COR-L47 (cell line): Measurements from ENCODE around the gene RBM46.

ENCODE experiments used
- DNase-seq: peaks from one replicate; lab custom pipeline; 2025; lab: John Stamatoyannopoulos, UW

The RBM46 gene, protein sequence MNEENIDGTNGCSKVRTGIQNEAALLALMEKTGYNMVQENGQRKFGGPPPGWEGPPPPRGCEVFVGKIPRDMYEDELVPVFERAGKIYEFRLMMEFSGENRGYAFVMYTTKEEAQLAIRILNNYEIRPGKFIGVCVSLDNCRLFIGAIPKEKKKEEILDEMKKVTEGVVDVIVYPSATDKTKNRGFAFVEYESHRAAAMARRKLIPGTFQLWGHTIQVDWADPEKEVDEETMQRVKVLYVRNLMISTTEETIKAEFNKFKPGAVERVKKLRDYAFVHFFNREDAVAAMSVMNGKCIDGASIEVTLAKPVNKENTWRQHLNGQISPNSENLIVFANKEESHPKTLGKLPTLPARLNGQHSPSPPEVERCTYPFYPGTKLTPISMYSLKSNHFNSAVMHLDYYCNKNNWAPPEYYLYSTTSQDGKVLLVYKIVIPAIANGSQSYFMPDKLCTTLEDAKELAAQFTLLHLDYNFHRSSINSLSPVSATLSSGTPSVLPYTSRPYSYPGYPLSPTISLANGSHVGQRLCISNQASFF

DNA sequence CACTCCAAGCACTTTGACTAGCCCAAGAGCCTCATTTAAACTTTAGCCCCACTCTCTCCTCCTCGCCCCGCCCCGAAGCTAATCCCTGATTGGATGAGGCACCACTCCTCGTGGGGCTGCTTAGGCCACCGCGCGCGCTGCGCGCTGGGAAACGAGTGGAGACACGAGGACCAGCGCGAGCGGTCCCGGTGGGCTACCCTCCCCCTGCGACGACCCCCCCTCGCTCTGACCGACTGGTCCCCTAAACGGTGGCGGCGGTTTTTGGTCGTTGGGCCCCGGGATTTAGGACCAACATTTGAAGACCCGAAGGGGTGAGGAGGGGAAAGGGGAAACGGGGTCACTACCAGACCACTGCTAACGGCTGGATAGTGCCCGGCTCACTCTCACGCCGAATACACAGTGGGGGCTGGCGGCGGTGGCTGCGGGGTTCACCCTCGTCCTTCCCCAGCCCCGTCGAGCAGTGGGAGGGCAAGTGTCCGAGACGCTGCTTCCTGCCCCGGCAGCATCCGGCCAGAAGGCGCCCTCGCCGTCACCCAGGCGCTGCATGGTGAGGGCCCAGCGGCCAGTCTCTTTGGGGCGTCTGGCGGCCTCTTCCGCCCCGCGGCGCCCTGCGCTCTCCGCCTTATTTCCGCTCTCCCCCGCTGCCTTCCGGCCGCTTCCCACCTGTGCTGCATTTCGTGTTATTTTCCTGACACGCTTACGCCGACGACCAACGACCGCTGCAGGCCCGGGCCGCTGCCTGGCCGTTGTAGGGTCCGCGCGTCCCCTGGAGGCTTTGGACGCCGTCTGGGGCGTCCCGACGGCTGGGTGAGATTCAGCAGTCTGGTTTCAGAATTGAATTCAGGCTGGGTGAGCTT is at the start of gene RBM46:
Gene RBM46 (plus strand): TSS at position 147 of the 857 bp plus-strand sequence. CDS start 15,481 bp downstream, outside the sequence.
- no peak for DNase-seq

DNA sequence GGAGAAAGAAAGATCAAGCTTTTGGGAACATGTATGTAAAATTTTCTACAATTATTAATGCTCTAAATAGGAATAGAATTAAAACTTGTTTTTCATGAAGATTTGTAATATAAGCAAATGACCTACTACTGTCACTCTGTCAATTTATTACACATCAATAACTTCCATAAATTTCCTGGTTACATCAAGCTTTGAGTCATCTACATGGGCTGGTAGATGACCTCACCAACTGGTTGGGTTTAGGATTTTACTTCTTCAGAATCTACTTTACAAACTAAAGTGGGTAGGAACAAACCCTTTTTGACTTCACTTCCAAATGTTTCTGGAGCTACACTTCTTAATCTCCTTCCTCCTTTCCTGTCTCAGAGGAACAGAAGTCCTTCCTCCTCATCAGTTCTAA is 49.3 kb upstream of the RBM46 start:
- no peak for DNase-seq

- DNase-seq = no peak
These were observed 48.4 kb upstream of the RBM46 start for GRCh38 chr4:154732669-154733068.

GRCh38 chr4:154736770-154737169 is 44.3 kb upstream of the RBM46 start:
- DNase-seq = no peak

DNA sequence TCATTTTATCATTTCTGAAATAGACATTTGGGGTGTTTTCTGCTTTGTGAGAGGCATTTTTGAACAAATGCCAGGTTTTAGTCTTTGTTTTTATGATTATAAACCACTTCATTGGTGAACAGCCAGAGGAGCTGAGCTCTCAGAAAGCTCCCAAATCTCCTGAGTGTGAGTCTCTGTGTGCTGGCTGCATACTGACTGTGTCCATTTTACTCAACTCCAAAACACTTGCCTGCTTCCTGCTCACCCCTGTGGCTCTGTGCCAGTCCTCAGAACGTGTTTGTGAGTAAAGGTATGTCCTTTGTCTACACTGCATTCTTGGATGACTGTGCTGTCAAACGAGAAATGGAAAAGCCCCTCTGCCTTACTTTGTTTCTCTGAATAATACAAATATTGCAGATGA is 42.6 kb upstream of the RBM46 start:
- no peak for DNase-seq

GRCh38 chr4:154739111-154739510 is 42.0 kb upstream of the RBM46 start:
- no peak for DNase-seq

DNA sequence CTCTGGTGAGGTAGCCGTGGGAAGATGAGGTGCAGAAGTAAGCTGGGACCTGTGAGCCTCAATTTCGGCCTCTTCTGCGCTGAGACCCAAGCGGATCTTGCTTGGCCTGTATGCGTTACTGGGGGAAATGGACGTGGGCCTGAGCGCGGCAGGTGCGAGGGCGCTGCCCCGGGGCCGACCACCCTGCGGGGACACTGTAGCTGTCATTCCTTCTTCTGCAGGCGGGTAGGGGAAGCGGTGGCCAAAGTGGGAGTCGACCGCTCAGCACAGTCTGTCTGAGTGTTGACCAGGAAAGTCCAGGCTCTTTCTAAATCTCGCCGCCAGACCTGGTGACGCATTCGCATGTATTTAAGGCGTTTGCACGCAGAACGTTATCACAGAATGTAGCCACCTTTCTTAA is 40.6 kb upstream of the RBM46 start:
- DNase-seq = no peak

DNA sequence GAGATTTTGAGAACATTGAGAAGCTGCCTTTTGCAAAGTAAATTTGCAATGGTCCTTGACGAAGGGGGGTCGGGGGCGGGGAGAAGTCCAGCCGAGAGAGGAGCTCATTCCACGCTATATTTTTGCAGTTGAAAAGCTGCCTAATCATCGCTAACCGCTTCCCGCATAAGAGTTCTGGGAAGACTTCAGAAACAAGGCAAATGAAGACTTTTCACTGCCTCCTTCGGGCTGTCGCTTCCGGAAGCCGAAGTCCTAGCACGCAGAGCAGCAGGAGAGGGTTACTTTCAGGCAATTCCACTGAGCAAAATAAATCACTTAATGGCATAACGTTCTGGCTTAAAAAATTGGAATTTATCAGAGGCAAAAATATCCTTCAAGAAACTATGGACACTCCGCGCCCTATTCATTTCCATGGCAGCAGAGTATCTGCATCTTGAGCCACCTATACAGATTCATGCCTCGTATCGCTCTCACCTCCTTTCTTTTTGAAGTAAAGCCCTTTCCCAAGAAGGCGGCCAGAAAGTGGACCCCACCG is 39.9 kb upstream of the RBM46 start:
- DNase-seq = no peak

DNA sequence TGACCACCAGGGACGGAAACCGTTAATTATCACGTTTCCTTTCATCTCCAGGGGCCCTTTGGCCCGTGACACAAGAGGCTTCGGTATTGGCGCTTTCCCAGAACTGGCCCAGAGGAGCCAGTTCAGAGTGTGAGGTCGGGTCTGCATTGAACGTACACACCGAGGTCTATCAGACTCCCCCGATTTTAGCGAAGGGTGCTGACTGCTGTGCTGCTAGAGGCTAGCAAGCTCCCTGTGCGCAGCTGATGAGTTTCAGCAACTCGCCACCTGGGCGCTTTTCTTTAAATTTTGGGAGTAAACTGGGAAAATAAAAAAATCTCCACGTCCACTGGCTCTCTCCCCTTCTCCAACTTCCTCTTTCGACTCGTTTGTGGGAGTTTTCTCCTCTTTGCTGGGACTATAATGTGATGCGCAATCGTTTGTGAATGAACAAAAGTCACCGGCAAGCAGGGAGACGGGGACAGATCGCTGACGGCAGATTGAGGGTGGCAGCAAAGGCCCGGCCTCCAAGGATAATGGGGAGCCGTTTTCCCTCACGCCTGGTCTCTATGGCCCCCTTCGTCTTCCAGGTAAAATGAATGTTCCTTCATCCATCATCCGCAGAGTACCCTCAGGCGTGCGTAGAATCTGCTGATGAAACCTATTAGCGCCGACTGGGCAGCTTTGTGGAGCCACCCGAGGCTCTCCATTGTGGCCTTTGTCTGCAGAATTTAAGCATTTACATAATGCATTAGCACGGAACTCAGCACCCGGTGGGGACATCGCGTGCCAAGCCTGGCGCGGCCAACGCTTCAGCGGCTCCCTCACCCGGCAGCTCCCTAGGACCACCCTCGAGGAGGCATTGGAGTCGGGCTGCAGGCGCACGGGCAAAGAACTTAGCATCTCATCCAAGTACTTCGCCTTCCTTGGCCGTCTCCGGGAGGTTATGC is 38.9 kb upstream of the RBM46 start:
- DNase-seq = no peak

- no peak for DNase-seq
These were observed 37.3 kb upstream of the RBM46 start, which contains the start of gene LRAT for GRCh38 chr4:154743683-154744340. Gene LRAT, plus strand, starts transcription at chr4:154744000. Its CDS starts 327 bp downstream, at chr4:154744327.

- no peak for DNase-seq
These were observed 36.6 kb upstream of the RBM46 start for GRCh38 chr4:154744341-154744926.

DNA sequence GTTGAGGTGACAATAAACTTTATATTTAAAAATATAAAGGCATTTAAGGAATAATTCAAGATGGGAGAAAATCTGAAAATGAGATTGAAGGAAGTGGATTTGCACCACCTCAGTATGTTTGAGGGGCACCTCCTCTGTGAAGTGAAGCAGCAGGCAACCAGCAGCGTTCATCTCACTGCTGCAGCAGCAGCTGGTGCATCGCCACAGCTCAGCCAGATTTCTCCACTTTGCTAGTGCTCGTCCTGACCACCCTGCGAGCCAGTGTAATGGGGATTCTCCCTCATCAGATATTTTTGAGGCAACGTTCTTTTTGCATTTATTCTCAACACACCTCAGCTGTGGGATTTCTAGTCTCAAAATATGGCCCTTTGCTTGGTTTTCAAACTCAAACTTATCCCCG is 23.4 kb upstream of the RBM46 start:
- no peak for DNase-seq

- no peak for DNase-seq
These were observed 20.2 kb upstream of the RBM46 start for GRCh38 chr4:154760895-154761294.

DNA sequence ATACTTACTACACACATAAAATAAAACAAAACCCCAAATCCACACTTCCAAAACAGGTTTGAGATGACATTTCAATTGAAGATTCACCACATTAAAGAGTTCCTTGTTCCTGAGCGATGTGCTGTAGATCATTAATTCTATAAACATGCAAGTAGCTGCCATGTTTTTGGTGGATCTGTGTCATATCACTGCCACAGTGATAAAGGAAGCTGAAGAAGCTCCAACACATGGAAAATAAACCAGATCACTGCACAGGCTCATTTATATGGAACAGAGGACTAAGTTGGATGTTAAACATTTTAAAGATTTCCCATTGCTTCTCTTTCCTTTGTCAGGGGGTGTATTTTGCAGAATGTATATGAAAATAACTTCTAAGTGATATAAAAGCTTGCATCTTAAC is 2.8 kb upstream of the RBM46 start:
- no peak for DNase-seq

- DNase-seq = no peak
These were observed 1.6 kb upstream of the RBM46 start for GRCh38 chr4:154779362-154779947.

DNA sequence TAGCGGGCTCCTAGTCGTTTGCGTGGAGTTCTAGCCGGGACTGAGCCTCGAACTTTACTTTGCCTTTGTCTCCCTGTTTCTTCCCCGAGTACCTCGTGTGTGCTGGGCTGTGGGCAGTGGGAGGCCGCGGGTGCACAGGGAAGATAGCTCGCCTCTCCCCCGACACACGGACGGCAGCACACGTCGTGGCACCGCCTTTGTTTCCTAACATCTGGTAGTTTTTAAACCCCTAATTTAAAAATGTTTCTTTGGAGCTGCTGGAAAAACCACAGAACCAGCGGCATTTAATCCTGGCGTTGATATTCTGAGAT is 866 bp downstream of the RBM46 start:
- DNase-seq = no peak

GRCh38 chr4:154807042-154807630 is 26.1 kb downstream of the RBM46 start:
- DNase-seq = peak; percentile 57

DNA sequence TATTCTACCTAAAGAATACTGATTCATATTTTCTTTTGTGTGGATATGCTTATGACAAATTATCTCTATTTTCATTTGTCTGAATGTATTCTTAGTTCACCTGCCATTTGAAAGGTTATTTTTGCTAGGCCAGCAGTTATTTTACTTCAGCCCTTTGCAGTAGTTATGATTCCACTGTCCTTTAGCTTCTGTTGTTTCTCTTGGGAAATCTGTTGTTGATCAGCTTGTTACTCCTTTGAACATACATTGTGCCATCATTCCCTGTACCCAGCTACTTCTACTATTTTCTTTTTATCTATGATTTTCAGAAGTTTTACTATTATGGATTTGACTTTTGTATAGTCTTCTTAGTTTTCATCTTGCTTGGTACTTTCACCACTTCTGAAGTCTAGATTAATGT is 37.2 kb downstream of the RBM46 start:
- no peak for DNase-seq

- DNase-seq = no peak
These were observed 41.7 kb downstream of the RBM46 start for GRCh38 chr4:154822775-154823174.

DNA sequence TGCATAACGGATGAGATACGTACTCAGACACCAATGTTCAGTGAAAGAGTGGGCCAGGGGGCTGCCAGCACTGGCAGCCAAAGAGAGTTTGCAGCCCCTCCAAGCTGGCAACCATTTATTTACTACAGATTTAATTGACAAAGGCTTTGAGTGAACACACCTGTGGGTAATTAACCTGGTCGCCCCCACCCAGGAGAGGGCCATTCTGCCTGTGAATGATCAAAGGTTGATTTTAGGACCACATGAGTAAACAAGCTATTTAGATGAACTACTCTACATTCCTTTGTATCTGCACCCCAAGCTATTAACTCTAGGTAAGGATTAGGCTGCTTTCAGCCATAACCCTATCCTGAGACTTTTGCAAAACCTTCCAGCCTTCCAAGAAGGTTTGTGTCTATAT is 55.0 kb downstream of the RBM46 start:
- no peak for DNase-seq
